Hepatocyte (in vitro differentiated cells): Measurements from ENCODE around the gene CIAO2B. TPM values are rescaled to one million over a fixed set of nuclear protein-coding genes. Genes with fewer than 3 reads are reported as not detected.

ENCODE experiments used
- DNase-seq: peaks from one replicate; pipeline ENCODE4 v3.0.0-alpha.2; 2016; ENCODE audit warnings: low spot score
- H2AFZ ChIP-seq: fragments of 200-600 bp; sonication (generic); 2 replicates; pipeline ENCODE4 v1.6.0; 2016; ENCODE audit warnings: antibody characterized with exemption, mild to moderate bottlenecking
- H3K27ac ChIP-seq: fragments of 200-600 bp; sonication (generic); 2 replicates; pipeline ENCODE4 v1.5.1; 2016; ENCODE audit warnings: mild to moderate bottlenecking
- H3K27me3 ChIP-seq: fragments of 200-600 bp; sonication (generic); 2 replicates; pipeline ENCODE4 v1.6.1; 2016
- H3K36me3 ChIP-seq: fragments of 200-600 bp; sonication (generic); replicated peaks from 2 replicates; pipeline ENCODE4 v1.5.1; 2016; ENCODE audit warnings: low read depth; ENCODE audit not compliant: insufficient read depth
- H3K4me1 ChIP-seq: fragments of 200-600 bp; sonication (generic); 2 replicates; pipeline ENCODE4 v1.5.1; 2016; ENCODE audit warnings: mild to moderate bottlenecking, moderate library complexity; ENCODE audit not compliant: insufficient read depth
- H3K4me2 ChIP-seq: fragments of 200-600 bp; sonication (generic); 2 replicates; pipeline ENCODE4 v1.6.0; 2016
- H3K4me3 ChIP-seq: fragments of 200-600 bp; sonication (generic); 2 replicates; pipeline ENCODE4 v1.5.1; 2016; ENCODE audit warnings: mild to moderate bottlenecking
- H3K79me2 ChIP-seq: fragments of 200-600 bp; sonication (generic); 2 replicates; pipeline ENCODE4 v1.6.0; 2017; ENCODE audit warnings: mild to moderate bottlenecking
- H3K9me2 ChIP-seq: fragments of 200-600 bp; sonication (generic); replicated peaks from 2 replicates; pipeline ENCODE4 v1.6.0; 2017; ENCODE audit warnings: mild to moderate bottlenecking; ENCODE audit not compliant: insufficient read depth
- H3K9me3 ChIP-seq: fragments of 200-600 bp; sonication (generic); 2 replicates; pipeline ENCODE4 v1.5.1; 2016; ENCODE audit warnings: low read depth, mild to moderate bottlenecking
- H4K20me1 ChIP-seq: fragments of 200-600 bp; sonication (generic); 2 replicates; pipeline ENCODE4 v1.6.0; 2016; ENCODE audit warnings: mild to moderate bottlenecking; ENCODE audit not compliant: insufficient read depth, poor library complexity, severe bottlenecking
- EZH2 ChIP-seq: fragments of 200-600 bp; sonication (generic); IDR thresholded peaks from 2 replicates; pipeline ENCODE4 v1.6.1; 2016; ENCODE audit warnings: antibody characterized with exemption, mild to moderate bottlenecking, borderline replicate concordance
- EZH2phosphoT487 ChIP-seq: fragments of 200-600 bp; sonication (generic); IDR thresholded peaks from one replicate; pipeline ENCODE4 v1.6.1; 2018; ENCODE audit warnings: antibody characterized with exemption, mild to moderate bottlenecking, low read depth, moderate library complexity; ENCODE audit not compliant: unreplicated experiment, severe bottlenecking
- WGBS: methylation state at CpG from one replicate; pipeline ENCODE4 v1.1.6; 2016; ENCODE audit warnings: low lambda C conversion rate; ENCODE audit errors: missing lambda C conversion rate; 5-methylcytosine and 5-hydroxymethylcytosine counted together
- polyA plus RNA-seq: library from polyadenylated mRNA; unstranded; fragments of >200 nt; fragmentation: Nextera tagmentation; extraction: Ambion mirVana; gene quantifications from 2 replicates; pipeline ENCODE4 v1.2.1, GENCODE V29; 2016
- total RNA-seq: library from RNA; depleted of rRNA; stranded (reverse); fragments of >200 nt; gene quantifications from 2 replicates; pipeline ENCODE4 v1.2.3, GENCODE V29; 2014
- TF ChIP-seq, protein P1 (sequence below): fragments of 200-600 bp; sonication (generic); IDR thresholded peaks from 2 replicates; pipeline ENCODE4 v1.5.1; 2016; ENCODE audit warnings: antibody characterized with exemption, mild to moderate bottlenecking; ENCODE audit not compliant: poor library complexity

CIAO2B gene
- total and polyA plus RNA-seq, 2 experiments from 2014 or later, result 131 to 147 TPM

DNA sequence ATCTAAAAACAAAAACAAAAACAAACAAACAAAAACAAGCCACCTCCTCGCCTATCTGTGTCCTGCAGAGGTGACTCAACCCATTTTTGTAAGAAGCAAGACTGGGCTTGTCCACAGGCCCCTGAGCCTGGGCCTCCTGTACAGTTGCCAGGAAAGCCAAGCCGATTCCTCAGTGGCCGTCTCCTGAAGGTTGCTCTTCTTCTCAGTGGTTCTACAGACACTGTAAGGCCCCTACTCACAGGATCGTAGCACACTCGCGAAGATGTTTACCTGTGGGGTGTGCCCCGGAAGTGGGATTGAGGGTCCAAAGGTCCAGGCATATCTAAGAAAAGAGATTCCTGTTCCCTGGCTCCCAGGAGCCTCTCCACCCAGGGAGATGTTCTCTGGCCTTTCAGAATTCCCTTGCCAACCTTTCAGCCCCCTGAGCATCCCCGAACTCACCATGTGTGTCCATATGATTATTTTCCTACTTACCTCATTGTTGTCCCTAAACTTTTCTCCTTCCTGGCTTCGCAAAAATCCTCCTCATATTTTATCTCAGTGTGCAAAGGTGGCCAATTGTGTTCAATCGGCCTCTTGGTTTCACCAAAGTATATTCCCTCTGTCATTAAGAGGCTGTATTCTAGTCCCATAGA, 19.4 kb upstream of the CIAO2B start:
- peak; percentile 72 for DNase-seq
- H3K9me3 ChIP-seq, result no peaks in the 10 kb centered on the region
- WGBS, result 69% methylated on average over 10 of the region's 10 CpGs
- no peaks in the 10 kb centered on the region for H3K36me3 ChIP-seq
- H3K4me3 ChIP-seq, result no peak overlapping the region
- no peaks in the 10 kb centered on the region for H3K79me2 ChIP-seq
- peaks cover 38% of the 10 kb centered on the region for H3K4me1 ChIP-seq
- peaks cover 8% of the 10 kb centered on the region for H3K27me3 ChIP-seq
- peak overlapping the region; percentile 49 for H3K4me2 ChIP-seq
- no peak overlapping the region for H2AFZ ChIP-seq
- TF ChIP-seq EZH2, result no peak
- no peak for TF ChIP-seq EZH2phosphoT487
- TF ChIP-seq, protein P1, sequence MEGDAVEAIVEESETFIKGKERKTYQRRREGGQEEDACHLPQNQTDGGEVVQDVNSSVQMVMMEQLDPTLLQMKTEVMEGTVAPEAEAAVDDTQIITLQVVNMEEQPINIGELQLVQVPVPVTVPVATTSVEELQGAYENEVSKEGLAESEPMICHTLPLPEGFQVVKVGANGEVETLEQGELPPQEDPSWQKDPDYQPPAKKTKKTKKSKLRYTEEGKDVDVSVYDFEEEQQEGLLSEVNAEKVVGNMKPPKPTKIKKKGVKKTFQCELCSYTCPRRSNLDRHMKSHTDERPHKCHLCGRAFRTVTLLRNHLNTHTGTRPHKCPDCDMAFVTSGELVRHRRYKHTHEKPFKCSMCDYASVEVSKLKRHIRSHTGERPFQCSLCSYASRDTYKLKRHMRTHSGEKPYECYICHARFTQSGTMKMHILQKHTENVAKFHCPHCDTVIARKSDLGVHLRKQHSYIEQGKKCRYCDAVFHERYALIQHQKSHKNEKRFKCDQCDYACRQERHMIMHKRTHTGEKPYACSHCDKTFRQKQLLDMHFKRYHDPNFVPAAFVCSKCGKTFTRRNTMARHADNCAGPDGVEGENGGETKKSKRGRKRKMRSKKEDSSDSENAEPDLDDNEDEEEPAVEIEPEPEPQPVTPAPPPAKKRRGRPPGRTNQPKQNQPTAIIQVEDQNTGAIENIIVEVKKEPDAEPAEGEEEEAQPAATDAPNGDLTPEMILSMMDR, result no peak
- H3K9me2 ChIP-seq, result no peaks in the 10 kb centered on the region
- peak overlapping the region; percentile 95 for H3K27ac ChIP-seq
- H4K20me1 ChIP-seq, result no peaks in the 10 kb centered on the region

DNA sequence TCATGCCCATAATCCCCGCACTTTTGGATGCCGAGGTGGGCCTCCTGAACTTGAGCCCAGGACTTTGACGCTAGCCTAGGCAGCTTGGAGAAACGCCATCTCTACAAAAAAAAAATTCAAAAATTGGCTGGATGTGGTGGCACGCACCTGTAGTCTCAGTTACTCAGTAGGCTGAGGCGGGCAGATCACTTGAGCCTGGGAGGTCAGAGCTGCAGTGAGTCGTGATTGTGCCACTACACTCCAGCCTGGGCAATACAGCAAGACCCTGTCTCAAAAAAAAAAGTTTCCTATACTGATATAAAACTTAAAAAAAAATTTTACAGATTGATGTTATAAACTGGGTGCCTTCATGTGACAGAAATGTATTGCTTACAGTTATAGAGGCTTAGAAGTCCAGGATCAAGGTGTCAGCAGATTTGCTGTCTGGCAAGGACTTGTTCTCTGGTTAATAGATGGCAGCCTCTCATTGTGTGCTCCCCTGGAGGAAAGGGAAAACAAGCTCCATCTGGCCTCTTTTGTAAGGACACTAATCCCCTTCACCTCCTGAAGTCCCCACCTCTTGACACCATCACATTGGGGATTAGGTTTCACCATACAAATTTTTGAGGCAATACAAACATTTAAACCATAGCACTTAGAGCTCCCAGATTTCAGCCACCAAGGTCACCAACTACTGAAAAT, 18.4 kb upstream of the CIAO2B start:
- no peak overlapping the region for H3K4me2 ChIP-seq
- 93% methylated on average over 7 of the region's 7 CpGs for WGBS
- H4K20me1 ChIP-seq, result no peaks in the 10 kb centered on the region
- no peak overlapping the region for H2AFZ ChIP-seq
- H3K27me3 ChIP-seq, result peaks cover 8% of the 10 kb centered on the region
- H3K9me2 ChIP-seq, result no peaks in the 10 kb centered on the region
- peak overlapping the region; percentile 95 for H3K27ac ChIP-seq
- peaks cover 38% of the 10 kb centered on the region for H3K4me1 ChIP-seq
- no peak for TF ChIP-seq EZH2phosphoT487
- no peaks in the 10 kb centered on the region for H3K9me3 ChIP-seq
- H3K36me3 ChIP-seq, result no peaks in the 10 kb centered on the region
- DNase-seq, result no peak
- H3K4me3 ChIP-seq, result no peak overlapping the region
- H3K79me2 ChIP-seq, result no peaks in the 10 kb centered on the region

DNA sequence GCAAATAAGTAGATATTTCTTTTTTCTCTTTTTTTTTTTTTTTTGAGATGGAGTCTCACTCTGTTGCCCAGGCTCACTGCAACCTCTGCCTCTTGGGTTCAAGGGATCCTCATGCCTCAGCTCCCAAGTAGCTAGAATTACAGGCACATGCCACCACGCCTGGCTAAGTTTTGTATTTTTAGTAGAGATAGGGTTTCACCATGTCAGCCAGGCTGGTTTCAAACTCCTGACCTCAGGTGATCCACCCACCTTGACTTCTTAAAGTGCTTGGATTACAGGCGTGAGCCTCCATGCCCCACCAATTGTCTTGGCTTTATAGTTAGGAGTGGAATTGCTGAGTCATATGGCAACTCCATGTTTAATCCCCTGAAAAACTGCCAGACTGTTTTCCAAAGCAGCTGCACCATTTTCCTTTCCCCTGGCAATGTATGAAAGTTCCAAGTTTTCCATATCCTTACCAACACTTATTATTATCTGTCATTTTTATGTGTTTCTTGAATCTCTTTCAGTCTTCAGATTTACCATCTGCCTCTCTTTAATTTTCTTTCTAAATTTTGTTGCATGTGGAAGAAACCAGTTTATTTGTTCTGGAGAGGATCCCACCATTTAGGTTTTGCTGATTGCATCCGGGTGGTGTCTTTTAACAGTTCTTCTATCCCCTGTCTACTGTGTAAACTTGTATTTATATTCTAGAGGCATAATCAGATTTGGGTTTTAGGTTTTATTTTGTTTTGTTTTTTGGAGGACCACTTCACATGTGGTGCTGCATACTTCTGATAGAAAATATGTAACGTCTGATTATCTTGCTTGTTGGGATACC, 17.0 kb upstream of the CIAO2B start:
- Histone ChIP-seq H3K9me3 (no peaks in the 10 kb centered on the region), H3K4me3 (no peak overlapping the region), H3K27ac (no peak overlapping the region), H3K4me2 (no peak overlapping the region), H3K36me3 (no peaks in the 10 kb centered on the region), H3K4me1 (peaks cover 28% of the 10 kb centered on the region), H4K20me1 (no peaks in the 10 kb centered on the region), H3K9me2 (no peaks in the 10 kb centered on the region), H2AFZ (no peak overlapping the region), H3K27me3 (peaks cover 8% of the 10 kb centered on the region), H3K79me2 (no peaks in the 10 kb centered on the region)
- 84% methylated on average over 4 of the region's 4 CpGs for WGBS
- no peak for DNase-seq
- TF ChIP-seq EZH2 (no peak), EZH2phosphoT487 (no peak)
- TF ChIP-seq, protein P1, result no peak
